ENCODE data around the gene VAV3. TPM values are rescaled to one million over a fixed set of nuclear protein-coding genes. Genes with fewer than 3 reads are reported as not detected.

VAV3 gene
- total and polyA plus RNA-seq, 9 of the 15 experiments (the other 6 are each of a cell fraction or from before 2014, with no cell fraction given) = not detected

GRCh38 chr1:107946794-107947193, 18.2 kb downstream of the VAV3 start (continued):
- TF ChIP-seq ZNF449 (CRISPR knock-in tag; IDR thresholded peaks at IDR 0.05) = no peak

GRCh38 chr1:107943694-107944093, 21.3 kb downstream of the VAV3 start:
- Histone ChIP-seq H3K27me3 (ENCODE audit: control insufficient read depth in 2 of 2, insufficient read depth in 2 of 2, low read length in 2 of 2) (no peaks in the 10 kb centered on the region), H4K20me1 (replicated peaks; ENCODE audit: control insufficient read depth, insufficient read depth, low read length) (no peaks in the 10 kb centered on the region), H3K27ac (ENCODE audit: extremely low read depth, low read depth, low read length) (no peak overlapping the region), H3K4me1 (replicated peaks in 1 of 2; ENCODE audit: control insufficient read depth in 2 of 2, insufficient read depth in 2 of 2, low read length in 2 of 2) (no peaks in the 10 kb centered on the region), H3K4me2 (ENCODE audit: insufficient read depth, low read length) (no peak overlapping the region), H3K4me3 (no peak overlapping the region), H3K79me2 (ENCODE audit: control insufficient read depth, insufficient read depth, low read length) (no peaks in the 10 kb centered on the region), H2AFZ (ENCODE audit: low read depth, low read length) (no peak overlapping the region), H3K9me3 (replicated peaks; ENCODE audit: control insufficient read depth, insufficient read depth, low read depth, low read length) (no peaks in the 10 kb centered on the region), H3K9me1 (ENCODE audit: control insufficient read depth, insufficient read depth, low read length) (no peaks in the 10 kb centered on the region), H3K9ac (ENCODE audit: insufficient read depth in 1 of 2, low read depth in 2 of 2, low read length in 2 of 2) (no peak overlapping the region), H3K36me3 (ENCODE audit: control insufficient read depth, insufficient read depth, low read length) (no peaks in the 10 kb centered on the region)
- ChIA-PET CTCF (ENCODE audit: low intra/inter-chr PET ratio) (no interaction called here), POLR2A (no interaction called here)
- in situ Hi-C loops (cut with MboI) (no loop called here), intact Hi-C loops (cut with micrococcal nuclease) (no loop called here)
- 3% methylated on average over 4 of the region's 4 CpGs for WGBS (ENCODE audit: insufficient coverage, low coverage, missing lambda C conversion rate)
- ATAC-seq (no peak), FAIRE-seq (no peak), DNase-seq (ENCODE audit: extremely low read depth in 1 of 4, low spot score in 3 of 4) (no peak)
- BruUV-seq (replicated peaks) = no TSS peak
- TF ChIP-seq ZNF143 (CRISPR knock-in tag; IDR thresholded peaks at IDR 0.05) (no peak), SAP30 (IDR thresholded peaks at IDR 0.05; ENCODE audit: borderline replicate concordance, insufficient read depth, low read depth, low read length, poor library complexity, severe bottlenecking) (no peak), EGR1 (conservative IDR thresholded peaks at IDR 0.05) (no peak), BRD9 (IDR thresholded peaks at IDR 0.05; ENCODE audit: low read depth, partially characterized antibody) (no peak), FOXM1 (IDR thresholded peaks at IDR 0.05; ENCODE audit: low read depth) (no peak), FOXM1 (CRISPR knock-in tag; IDR thresholded peaks at IDR 0.05; ENCODE audit: low read depth) (no peak), ZNF146 (CRISPR knock-in tag; IDR thresholded peaks at IDR 0.05; ENCODE audit: unreplicated experiment) (no peak), GATAD2B (IDR thresholded peaks at IDR 0.05; ENCODE audit: borderline replicate concordance) (no peak), CREB1 (IDR thresholded peaks at IDR 0.05) (no peak), CREB1 (CRISPR knock-in tag; IDR thresholded peaks at IDR 0.05) (no peak), ESRRB (CRISPR knock-in tag; IDR thresholded peaks at IDR 0.05; ENCODE audit: borderline replicate concordance) (no peak), NCOA4 (IDR thresholded peaks at IDR 0.05; ENCODE audit: partially characterized antibody) (no peak), TAF15 (IDR thresholded peaks at IDR 0.05; ENCODE audit: low read depth, low read length) (no peak), ZNF311 (CRISPR knock-in tag; IDR thresholded peaks at IDR 0.05) (no peak), SETDB1 (IDR thresholded peaks at IDR 0.05; ENCODE audit: low read length) (no peak), SPI1 (IDR thresholded peaks at IDR 0.05; ENCODE audit: borderline replicate concordance, low read depth, low read length) (no peak), OTX1 (CRISPR knock-in tag; IDR thresholded peaks at IDR 0.05) (no peak), ZNF695 (CRISPR knock-in tag; IDR thresholded peaks at IDR 0.05) (no peak), ZNF124 (CRISPR knock-in tag; IDR thresholded peaks at IDR 0.05) (no peak), E2F3 (CRISPR knock-in tag; IDR thresholded peaks at IDR 0.05) (no peak)
- TF ChIP-seq, protein P1, sequence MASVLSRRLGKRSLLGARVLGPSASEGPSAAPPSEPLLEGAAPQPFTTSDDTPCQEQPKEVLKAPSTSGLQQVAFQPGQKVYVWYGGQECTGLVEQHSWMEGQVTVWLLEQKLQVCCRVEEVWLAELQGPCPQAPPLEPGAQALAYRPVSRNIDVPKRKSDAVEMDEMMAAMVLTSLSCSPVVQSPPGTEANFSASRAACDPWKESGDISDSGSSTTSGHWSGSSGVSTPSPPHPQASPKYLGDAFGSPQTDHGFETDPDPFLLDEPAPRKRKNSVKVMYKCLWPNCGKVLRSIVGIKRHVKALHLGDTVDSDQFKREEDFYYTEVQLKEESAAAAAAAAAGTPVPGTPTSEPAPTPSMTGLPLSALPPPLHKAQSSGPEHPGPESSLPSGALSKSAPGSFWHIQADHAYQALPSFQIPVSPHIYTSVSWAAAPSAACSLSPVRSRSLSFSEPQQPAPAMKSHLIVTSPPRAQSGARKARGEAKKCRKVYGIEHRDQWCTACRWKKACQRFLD (CRISPR knock-in tag; IDR thresholded peaks at IDR 0.05) = no peak
